22Rv1 (cell line): Measurements from ENCODE around the gene MRPS5.

Source experiments
- ZFX ChIP-seq: fragments of 450-650 bp; IDR thresholded peaks from 2 replicates; pipeline ENCODE4 v1.6.1; 2017; ENCODE audit warnings: antibody characterized with exemption, borderline replicate concordance
- TF ChIP-seq, protein P1 (sequence below): fragments of 450-650 bp; IDR thresholded peaks from 2 replicates; pipeline ENCODE4 v1.5.1; 2017; ENCODE audit warnings: mild to moderate bottlenecking

DNA sequence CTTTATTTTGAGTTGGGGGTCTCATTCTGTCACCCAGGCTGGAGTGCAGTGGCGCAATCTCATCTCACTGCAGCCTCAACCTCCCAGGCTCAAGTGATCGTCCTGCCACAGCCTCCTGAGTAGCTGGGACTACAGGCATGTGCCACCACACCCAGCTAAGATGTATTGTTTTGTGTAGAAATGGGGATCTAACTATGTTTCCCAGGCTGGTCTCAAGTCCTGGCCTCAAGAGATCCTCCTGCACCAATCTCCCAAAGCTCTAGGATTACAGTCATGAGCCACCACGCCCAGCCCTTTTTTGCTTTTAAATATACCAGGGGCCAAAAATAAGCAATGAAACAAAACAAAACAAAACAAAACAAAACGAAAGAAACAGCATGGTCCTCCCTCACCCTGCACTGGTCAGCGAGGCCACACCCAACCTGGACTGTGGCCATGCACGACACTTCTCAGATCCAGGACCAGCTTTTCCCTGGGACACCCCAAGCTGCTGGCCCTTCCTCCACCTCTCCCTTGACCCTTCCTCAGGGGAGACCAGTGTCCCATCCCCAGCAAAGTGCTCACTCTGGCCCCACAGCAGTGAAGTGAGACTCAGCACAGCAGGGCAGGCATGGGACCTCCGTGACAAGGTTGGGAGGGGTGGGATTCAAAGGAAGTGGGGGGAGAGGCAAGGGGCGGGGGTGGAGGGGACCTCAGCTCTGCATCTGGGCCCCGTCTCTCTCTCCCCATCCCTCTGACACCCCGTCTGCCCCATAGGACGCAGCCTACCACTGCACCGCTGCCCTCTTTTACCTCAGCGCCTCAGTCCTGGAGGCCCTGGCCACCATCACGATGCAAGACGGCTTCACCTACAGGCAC is 72.6 kb downstream of the MRPS5 start:
- TF ChIP-seq, protein P1, sequence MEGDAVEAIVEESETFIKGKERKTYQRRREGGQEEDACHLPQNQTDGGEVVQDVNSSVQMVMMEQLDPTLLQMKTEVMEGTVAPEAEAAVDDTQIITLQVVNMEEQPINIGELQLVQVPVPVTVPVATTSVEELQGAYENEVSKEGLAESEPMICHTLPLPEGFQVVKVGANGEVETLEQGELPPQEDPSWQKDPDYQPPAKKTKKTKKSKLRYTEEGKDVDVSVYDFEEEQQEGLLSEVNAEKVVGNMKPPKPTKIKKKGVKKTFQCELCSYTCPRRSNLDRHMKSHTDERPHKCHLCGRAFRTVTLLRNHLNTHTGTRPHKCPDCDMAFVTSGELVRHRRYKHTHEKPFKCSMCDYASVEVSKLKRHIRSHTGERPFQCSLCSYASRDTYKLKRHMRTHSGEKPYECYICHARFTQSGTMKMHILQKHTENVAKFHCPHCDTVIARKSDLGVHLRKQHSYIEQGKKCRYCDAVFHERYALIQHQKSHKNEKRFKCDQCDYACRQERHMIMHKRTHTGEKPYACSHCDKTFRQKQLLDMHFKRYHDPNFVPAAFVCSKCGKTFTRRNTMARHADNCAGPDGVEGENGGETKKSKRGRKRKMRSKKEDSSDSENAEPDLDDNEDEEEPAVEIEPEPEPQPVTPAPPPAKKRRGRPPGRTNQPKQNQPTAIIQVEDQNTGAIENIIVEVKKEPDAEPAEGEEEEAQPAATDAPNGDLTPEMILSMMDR, result no peak
- no peak for TF ChIP-seq ZFX
